ENCODE results near the gene ITSN1. TPM values are rescaled to one million over a fixed set of nuclear protein-coding genes. Genes with fewer than 3 reads are reported as not detected.

ITSN1 gene
- total and polyA plus RNA-seq, 2 experiments from 2014 or later, result 77.9 to 95.7 TPM

DNA sequence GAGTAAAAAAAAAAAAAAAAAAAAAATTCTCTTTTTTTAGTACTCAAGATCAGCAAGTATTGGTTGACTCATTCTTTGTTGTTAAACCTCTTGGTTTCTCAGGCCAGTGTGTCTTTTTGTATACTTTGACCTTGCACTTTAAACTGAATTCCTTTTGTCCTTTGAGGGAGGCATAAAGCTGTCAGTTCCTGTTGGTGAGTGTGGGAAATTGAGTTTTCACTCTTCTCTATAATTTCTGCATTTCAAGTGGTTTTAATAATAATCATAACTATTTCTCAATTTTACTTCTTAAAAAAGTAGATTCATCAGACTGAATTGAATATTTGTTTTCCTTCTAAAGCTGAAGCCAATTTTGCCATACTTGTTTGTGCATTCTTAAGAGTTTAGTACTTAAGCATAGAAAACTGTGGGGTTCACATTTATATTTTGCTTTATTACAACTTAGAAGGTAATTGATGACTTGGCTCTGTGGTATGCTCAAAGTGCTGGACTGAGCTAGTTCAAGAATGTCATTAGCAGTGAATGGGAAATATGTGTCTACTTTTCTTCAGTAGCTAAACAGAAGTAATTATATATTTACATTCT is 43.4 kb downstream of the ITSN1 start:
- Histone ChIP-seq H3K36me3 (ENCODE audit: insufficient read depth) (no peaks in the 10 kb centered on the region), H2AFZ (no peak overlapping the region), H3K4me3 (peak overlapping the region; percentile 15), H3K27me3 (ENCODE audit: insufficient read depth) (no peaks in the 10 kb centered on the region), H3K79me2 (replicated peaks; ENCODE audit: insufficient read depth) (peaks cover 82% of the 10 kb centered on the region), H4K20me1 (replicated peaks; ENCODE audit: insufficient read depth) (no peaks in the 10 kb centered on the region), H3K4me1 (ENCODE audit: insufficient read depth) (peaks cover 44% of the 10 kb centered on the region), H3K9me2 (ENCODE audit: insufficient read depth) (no peaks in the 10 kb centered on the region), H3K27ac (ENCODE audit: low read depth) (peak overlapping the region; percentile 82), H3K4me2 (peak overlapping the region; percentile 43), H3F3A (replicated peaks; ENCODE audit: low read depth) (no peaks in the 10 kb centered on the region)
- H3K36me3 Mint-ChIP-seq (ENCODE audit: low read depth), result peaks cover 5% of the 10 kb centered on the region; the same call in 1 of the 3 replicates
- peak; percentile 34 for ATAC-seq
- TF ChIP-seq CREB1 (CRISPR knock-in tag; IDR thresholded peaks at IDR 0.05; ENCODE audit: low read depth) (no peak), EZH2phosphoT487 (IDR thresholded peaks at IDR 0.05; ENCODE audit: unreplicated experiment) (no peak), JUNB (IDR thresholded peaks at IDR 0.05; ENCODE audit: unreplicated experiment) (no peak), ZNF114 (CRISPR knock-in tag; IDR thresholded peaks at IDR 0.05) (no peak), NANOG (IDR thresholded peaks at IDR 0.05; ENCODE audit: borderline replicate concordance) (no peak), POLR2AphosphoS5 (IDR thresholded peaks at IDR 0.05; ENCODE audit: low read depth) (no peak), EZH2 (IDR thresholded peaks at IDR 0.05; ENCODE audit: low read depth, unreplicated experiment) (no peak), ZNF331 (CRISPR knock-in tag; IDR thresholded peaks at IDR 0.05; ENCODE audit: low read depth) (no peak), STAT1 (IDR thresholded peaks at IDR 0.05; ENCODE audit: unreplicated experiment) (no peak)
- TF ChIP-seq, protein P1, sequence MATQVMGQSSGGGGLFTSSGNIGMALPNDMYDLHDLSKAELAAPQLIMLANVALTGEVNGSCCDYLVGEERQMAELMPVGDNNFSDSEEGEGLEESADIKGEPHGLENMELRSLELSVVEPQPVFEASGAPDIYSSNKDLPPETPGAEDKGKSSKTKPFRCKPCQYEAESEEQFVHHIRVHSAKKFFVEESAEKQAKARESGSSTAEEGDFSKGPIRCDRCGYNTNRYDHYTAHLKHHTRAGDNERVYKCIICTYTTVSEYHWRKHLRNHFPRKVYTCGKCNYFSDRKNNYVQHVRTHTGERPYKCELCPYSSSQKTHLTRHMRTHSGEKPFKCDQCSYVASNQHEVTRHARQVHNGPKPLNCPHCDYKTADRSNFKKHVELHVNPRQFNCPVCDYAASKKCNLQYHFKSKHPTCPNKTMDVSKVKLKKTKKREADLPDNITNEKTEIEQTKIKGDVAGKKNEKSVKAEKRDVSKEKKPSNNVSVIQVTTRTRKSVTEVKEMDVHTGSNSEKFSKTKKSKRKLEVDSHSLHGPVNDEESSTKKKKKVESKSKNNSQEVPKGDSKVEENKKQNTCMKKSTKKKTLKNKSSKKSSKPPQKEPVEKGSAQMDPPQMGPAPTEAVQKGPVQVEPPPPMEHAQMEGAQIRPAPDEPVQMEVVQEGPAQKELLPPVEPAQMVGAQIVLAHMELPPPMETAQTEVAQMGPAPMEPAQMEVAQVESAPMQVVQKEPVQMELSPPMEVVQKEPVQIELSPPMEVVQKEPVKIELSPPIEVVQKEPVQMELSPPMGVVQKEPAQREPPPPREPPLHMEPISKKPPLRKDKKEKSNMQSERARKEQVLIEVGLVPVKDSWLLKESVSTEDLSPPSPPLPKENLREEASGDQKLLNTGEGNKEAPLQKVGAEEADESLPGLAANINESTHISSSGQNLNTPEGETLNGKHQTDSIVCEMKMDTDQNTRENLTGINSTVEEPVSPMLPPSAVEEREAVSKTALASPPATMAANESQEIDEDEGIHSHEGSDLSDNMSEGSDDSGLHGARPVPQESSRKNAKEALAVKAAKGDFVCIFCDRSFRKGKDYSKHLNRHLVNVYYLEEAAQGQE (IDR thresholded peaks at IDR 0.05; ENCODE audit: unreplicated experiment), result no peak
- TF ChIP-seq, protein P2, sequence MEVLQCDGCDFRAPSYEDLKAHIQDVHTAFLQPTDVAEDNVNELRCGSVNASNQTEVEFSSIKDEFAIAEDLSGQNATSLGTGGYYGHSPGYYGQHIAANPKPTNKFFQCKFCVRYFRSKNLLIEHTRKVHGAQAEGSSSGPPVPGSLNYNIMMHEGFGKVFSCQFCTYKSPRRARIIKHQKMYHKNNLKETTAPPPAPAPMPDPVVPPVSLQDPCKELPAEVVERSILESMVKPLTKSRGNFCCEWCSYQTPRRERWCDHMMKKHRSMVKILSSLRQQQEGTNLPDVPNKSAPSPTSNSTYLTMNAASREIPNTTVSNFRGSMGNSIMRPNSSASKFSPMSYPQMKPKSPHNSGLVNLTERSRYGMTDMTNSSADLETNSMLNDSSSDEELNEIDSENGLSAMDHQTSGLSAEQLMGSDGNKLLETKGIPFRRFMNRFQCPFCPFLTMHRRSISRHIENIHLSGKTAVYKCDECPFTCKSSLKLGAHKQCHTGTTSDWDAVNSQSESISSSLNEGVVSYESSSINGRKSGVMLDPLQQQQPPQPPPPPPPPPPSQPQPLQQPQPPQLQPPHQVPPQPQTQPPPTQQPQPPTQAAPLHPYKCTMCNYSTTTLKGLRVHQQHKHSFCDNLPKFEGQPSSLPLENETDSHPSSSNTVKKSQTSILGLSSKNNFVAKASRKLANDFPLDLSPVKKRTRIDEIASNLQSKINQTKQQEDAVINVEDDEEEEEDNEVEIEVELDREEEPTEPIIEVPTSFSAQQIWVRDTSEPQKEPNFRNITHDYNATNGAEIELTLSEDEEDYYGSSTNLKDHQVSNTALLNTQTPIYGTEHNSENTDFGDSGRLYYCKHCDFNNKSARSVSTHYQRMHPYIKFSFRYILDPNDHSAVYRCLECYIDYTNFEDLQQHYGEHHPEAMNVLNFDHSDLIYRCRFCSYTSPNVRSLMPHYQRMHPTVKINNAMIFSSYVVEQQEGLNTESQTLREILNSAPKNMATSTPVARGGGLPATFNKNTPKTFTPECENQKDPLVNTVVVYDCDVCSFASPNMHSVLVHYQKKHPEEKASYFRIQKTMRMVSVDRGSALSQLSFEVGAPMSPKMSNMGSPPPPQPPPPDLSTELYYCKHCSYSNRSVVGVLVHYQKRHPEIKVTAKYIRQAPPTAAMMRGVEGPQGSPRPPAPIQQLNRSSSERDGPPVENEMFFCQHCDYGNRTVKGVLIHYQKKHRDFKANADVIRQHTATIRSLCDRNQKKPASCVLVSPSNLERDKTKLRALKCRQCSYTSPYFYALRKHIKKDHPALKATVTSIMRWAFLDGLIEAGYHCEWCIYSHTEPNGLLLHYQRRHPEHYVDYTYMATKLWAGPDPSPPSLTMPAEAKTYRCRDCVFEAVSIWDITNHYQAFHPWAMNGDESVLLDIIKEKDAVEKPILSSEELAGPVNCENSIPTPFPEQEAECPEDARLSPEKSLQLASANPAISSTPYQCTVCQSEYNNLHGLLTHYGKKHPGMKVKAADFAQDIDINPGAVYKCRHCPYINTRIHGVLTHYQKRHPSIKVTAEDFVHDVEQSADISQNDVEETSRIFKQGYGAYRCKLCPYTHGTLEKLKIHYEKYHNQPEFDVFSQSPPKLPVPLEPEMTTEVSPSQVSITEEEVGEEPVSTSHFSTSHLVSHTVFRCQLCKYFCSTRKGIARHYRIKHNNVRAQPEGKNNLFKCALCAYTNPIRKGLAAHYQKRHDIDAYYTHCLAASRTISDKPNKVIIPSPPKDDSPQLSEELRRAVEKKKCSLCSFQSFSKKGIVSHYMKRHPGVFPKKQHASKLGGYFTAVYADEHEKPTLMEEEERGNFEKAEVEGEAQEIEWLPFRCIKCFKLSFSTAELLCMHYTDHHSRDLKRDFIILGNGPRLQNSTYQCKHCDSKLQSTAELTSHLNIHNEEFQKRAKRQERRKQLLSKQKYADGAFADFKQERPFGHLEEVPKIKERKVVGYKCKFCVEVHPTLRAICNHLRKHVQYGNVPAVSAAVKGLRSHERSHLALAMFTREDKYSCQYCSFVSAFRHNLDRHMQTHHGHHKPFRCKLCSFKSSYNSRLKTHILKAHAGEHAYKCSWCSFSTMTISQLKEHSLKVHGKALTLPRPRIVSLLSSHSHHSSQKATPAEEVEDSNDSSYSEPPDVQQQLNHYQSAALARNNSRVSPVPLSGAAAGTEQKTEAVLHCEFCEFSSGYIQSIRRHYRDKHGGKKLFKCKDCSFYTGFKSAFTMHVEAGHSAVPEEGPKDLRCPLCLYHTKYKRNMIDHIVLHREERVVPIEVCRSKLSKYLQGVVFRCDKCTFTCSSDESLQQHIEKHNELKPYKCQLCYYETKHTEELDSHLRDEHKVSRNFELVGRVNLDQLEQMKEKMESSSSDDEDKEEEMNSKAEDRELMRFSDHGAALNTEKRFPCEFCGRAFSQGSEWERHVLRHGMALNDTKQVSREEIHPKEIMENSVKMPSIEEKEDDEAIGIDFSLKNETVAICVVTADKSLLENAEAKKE (CRISPR knock-in tag; IDR thresholded peaks at IDR 0.05), result no peak
- TF ChIP-seq, protein P3, sequence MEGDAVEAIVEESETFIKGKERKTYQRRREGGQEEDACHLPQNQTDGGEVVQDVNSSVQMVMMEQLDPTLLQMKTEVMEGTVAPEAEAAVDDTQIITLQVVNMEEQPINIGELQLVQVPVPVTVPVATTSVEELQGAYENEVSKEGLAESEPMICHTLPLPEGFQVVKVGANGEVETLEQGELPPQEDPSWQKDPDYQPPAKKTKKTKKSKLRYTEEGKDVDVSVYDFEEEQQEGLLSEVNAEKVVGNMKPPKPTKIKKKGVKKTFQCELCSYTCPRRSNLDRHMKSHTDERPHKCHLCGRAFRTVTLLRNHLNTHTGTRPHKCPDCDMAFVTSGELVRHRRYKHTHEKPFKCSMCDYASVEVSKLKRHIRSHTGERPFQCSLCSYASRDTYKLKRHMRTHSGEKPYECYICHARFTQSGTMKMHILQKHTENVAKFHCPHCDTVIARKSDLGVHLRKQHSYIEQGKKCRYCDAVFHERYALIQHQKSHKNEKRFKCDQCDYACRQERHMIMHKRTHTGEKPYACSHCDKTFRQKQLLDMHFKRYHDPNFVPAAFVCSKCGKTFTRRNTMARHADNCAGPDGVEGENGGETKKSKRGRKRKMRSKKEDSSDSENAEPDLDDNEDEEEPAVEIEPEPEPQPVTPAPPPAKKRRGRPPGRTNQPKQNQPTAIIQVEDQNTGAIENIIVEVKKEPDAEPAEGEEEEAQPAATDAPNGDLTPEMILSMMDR (conservative IDR thresholded peaks at IDR 0.05; ENCODE audit: low read depth in 2 of 2), result no peak
- TF ChIP-seq, protein P4, sequence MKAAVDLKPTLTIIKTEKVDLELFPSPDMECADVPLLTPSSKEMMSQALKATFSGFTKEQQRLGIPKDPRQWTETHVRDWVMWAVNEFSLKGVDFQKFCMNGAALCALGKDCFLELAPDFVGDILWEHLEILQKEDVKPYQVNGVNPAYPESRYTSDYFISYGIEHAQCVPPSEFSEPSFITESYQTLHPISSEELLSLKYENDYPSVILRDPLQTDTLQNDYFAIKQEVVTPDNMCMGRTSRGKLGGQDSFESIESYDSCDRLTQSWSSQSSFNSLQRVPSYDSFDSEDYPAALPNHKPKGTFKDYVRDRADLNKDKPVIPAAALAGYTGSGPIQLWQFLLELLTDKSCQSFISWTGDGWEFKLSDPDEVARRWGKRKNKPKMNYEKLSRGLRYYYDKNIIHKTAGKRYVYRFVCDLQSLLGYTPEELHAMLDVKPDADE (IDR thresholded peaks at IDR 0.05), result no peak
- peaks cover 2% of the 10 kb centered on the region for H3K27me3 Mint-ChIP-seq (ENCODE audit: insufficient read depth, low read depth, poor library complexity)
- peaks cover 57% of the 10 kb centered on the region for H3K4me1 Mint-ChIP-seq
- no peaks in the 10 kb centered on the region for H3K9me3 Mint-ChIP-seq
- DNase-seq (ENCODE audit: low spot score), result peak; percentile 41
- H3K27ac Mint-ChIP-seq, result peak overlapping the region; percentile 89
- H3K4me3 Mint-ChIP-seq, result peak overlapping the region; percentile 64
